Stimulated activated memory B cell treated with anti-CD40 and anti-IgM and Interleukin-4, amounts not matched to agents 10 μg/mL and 1 μg/mL and 100 μg/mL, for 72 hours (primary cell): ENCODE results near the gene VDR.
A peak's percentile ranks its signal among the peaks of the same experiment; 100 is the strongest.

Source experiments
- ATAC-seq: fragments of 150-1000 bp; cut with Tn5 transposase; 2 replicates; pipeline ENCODE4 v1.10.0; 2021
- H3K27ac Mint-ChIP-seq: one replicate; pipeline ENCODE4 v1.8.0; 2022; ENCODE audit warnings: mild to moderate bottlenecking, mixed read lengths
- H3K27me3 Mint-ChIP-seq: one replicate; pipeline ENCODE4 v1.8.0; 2022; ENCODE audit warnings: mixed read lengths
- H3K36me3 Mint-ChIP-seq: one replicate; pipeline ENCODE4 v1.8.0; 2022; ENCODE audit warnings: mixed read lengths
- H3K4me1 Mint-ChIP-seq: one replicate; pipeline ENCODE4 v1.8.0; 2022; ENCODE audit warnings: mixed read lengths
- H3K4me3 Mint-ChIP-seq: one replicate; pipeline ENCODE4 v1.8.0; 2022; ENCODE audit warnings: mild to moderate bottlenecking, moderate library complexity, mixed read lengths
- H3K9me3 Mint-ChIP-seq: one replicate; pipeline ENCODE4 v1.8.0; 2022; ENCODE audit warnings: mixed read lengths

The VDR gene

GRCh38 chr12:47904713-47905709 is at the start of gene VDR:
TSS of gene VDR (minus strand) at chr12:47904994. CDS start at chr12:47879113, 25,881 bp downstream.
- ATAC-seq, result peak; percentile 86
- Mint-ChIP-seq H3K4me1 (peaks cover 40% of the 10 kb centered on the region), H3K36me3 (peaks cover 7% of the 10 kb centered on the region), H3K4me3 (peak within 1 kb of the TSS; percentile 77), H3K27ac (peak within 1 kb of the TSS; percentile 16), H3K9me3 (no peaks in the 10 kb centered on the region), H3K27me3 (peaks cover 16% of the 10 kb centered on the region)

DNA sequence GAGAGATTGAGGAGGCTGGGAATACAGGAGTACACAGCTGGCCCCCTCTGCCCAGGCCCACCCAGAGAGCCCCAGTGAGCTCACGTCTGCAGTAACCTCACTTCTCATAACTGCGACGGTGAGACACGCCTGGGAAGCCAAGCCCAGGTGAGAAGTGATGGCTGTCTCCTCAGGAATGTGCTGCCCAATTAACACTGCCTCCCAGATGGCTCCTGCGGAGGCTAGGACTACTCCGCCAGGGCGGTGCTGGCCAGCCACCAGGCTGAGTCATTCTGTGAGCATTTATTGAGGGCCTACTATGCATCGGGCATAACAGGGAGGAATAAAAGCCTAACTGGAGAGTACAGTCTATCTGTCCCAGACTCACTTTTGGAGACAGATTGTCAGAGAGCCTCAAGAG is 49.3 kb upstream of the VDR start:
- H3K4me1 Mint-ChIP-seq, result no peaks in the 10 kb centered on the region
- H3K4me3 Mint-ChIP-seq, result no peak overlapping the region
- no peaks in the 10 kb centered on the region for H3K36me3 Mint-ChIP-seq
- peaks cover 27% of the 10 kb centered on the region for H3K27me3 Mint-ChIP-seq
- H3K9me3 Mint-ChIP-seq, result no peaks in the 10 kb centered on the region
- no peak overlapping the region for H3K27ac Mint-ChIP-seq
- no peak for ATAC-seq

DNA sequence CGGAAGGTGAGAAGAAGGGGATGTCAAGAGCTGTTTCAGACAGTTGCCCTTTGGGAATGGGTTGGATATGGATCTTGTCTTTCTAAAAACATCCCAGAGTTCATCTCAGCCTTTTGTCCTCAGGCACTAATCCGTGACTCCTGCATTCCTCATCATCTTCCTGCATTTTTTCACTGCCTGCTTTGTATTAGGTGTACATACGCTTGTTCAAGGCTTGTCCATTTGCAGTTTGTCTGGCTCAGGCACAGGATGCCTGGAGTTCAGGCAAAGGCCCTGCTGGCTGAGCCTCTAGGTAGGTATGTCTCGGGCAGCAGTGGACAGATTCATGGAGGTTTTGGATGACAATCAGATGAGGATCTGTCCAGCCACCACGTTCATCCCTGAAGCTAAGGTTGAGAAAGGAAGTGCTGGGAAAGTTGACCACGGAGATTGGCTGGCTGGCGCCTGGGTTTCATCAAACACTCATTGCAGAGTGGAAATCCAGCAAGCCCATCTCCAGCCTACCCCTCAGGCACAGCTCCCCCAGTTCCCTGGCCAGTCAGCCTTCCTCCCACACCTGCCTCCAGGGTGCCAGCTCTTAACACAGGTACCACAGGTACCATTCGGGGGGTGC is 46.2 kb upstream of the VDR start:
- Mint-ChIP-seq H3K4me1 (peaks cover 5% of the 10 kb centered on the region), H3K27me3 (peaks cover 29% of the 10 kb centered on the region), H3K4me3 (no peak overlapping the region), H3K36me3 (no peaks in the 10 kb centered on the region), H3K9me3 (no peaks in the 10 kb centered on the region), H3K27ac (no peak overlapping the region)
- ATAC-seq, result no peak

GRCh38 chr12:47949441-47950341 is 44.9 kb upstream of the VDR start:
- no peaks in the 10 kb centered on the region for H3K9me3 Mint-ChIP-seq
- ATAC-seq, result peak; percentile 57
- H3K27me3 Mint-ChIP-seq, result peaks cover 31% of the 10 kb centered on the region
- H3K27ac Mint-ChIP-seq, result no peak overlapping the region
- no peaks in the 10 kb centered on the region for H3K36me3 Mint-ChIP-seq
- no peak overlapping the region for H3K4me3 Mint-ChIP-seq
- peaks cover 5% of the 10 kb centered on the region for H3K4me1 Mint-ChIP-seq

DNA sequence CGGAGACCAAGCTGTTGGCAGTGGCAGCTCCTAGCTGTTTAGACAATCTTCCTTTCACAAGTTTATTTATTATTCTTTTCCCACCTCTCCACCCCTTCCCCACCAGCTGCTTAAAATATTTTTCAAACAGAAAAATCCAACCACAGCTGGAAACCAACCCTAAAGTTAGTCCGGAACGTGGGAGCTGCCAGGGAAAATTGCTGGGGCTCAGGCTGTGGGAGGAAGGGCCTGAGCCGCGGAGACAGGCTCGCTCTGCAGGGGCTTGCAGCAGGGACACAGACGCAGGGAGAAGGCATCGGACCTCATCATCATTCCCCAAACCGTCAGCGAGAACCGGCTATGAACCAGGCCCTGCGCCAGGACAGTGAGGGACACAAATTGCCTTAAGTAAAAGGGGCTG is 42.5 kb upstream of the VDR start:
- no peaks in the 10 kb centered on the region for H3K36me3 Mint-ChIP-seq
- peaks cover 12% of the 10 kb centered on the region for H3K4me1 Mint-ChIP-seq
- no peak overlapping the region for H3K4me3 Mint-ChIP-seq
- H3K9me3 Mint-ChIP-seq, result no peaks in the 10 kb centered on the region
- no peak overlapping the region for H3K27ac Mint-ChIP-seq
- peaks cover 51% of the 10 kb centered on the region for H3K27me3 Mint-ChIP-seq
- ATAC-seq, result no peak

DNA sequence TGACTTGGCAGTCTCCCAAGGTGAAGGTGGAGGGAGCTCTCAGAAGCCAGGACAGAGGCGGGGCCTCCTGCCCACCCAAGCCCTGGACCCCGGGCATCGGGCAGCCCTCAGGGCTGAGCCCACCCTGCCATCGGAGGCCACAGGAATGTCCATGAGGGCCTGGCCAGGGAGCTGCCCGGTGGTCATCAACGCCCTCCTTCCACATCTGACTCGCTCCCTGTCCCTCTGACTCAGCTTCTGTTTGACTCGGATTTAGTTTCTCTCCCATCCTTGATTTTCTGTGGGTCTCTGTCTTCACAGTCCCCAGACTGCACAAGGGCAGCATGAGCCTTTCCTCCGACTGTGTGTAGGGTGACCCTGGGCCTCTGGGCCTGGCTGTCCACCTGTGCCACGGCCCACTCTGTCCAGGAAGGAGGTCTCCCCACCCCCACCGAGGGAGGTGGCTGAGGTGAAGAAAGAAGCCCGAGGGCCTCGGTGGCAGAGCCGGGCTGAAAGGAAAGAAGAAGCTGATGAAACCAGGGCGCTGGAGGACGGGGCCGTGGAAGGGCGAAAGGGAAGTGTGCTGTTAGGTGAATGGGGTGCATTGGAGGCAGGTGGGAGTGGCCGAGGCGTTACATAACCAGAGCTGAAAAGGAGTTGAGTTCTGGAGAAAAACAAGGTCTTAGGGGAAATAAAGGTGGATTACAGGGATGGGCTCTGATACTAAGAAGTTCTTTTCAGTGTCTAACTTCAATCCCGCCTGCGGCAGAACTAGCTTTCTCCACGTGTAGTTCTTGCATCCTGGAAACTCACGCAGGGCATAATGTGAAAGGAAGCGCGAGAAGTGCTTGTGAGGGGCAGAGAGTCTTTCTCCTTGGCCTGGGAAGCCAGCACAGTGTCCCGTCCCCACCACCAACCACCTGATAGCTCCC is 41.9 kb upstream of the VDR start:
- H3K27ac Mint-ChIP-seq, result no peak overlapping the region
- H3K4me1 Mint-ChIP-seq, result peaks cover 14% of the 10 kb centered on the region
- H3K4me3 Mint-ChIP-seq, result no peak overlapping the region
- no peaks in the 10 kb centered on the region for H3K9me3 Mint-ChIP-seq
- no peak for ATAC-seq
- peaks cover 57% of the 10 kb centered on the region for H3K27me3 Mint-ChIP-seq
- no peaks in the 10 kb centered on the region for H3K36me3 Mint-ChIP-seq

- Mint-ChIP-seq H3K4me3 (no peak overlapping the region), H3K27ac (no peak overlapping the region), H3K36me3 (no peaks in the 10 kb centered on the region), H3K9me3 (no peaks in the 10 kb centered on the region), H3K27me3 (peaks cover 67% of the 10 kb centered on the region), H3K4me1 (peaks cover 20% of the 10 kb centered on the region)
- no peak for ATAC-seq
Measured at GRCh38 chr12:47945341-47945728, 40.5 kb upstream of the VDR start.

DNA sequence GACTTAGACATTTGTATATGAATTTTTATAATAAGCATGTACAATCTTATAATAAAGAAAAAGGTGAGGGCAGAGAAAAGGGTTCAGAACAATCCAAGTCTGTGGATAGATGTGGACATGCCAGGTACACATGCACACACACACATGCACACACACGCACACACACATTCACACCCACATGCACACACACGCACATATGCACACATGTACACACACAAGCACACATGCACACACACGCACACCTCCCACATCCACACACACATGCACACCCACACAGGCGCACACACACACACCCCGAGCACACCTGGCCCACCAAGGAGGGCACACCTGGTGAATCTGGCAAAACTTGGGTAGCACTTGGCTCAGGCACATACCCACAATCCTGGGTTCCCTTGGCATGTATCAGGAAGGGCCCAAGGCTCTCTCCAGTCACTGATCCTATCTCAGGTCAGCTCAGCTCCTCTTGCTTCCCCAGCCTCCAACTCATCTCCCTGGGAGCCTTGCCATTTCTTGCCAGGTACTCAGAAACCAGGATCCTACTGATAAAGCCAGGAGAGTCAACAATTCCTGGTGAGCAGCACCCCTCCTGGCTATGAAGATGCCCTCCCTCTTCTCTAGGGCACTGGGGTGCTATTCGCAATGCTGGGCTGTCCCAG is 40.0 kb upstream of the VDR start:
- no peaks in the 10 kb centered on the region for H3K9me3 Mint-ChIP-seq
- H3K27ac Mint-ChIP-seq, result no peak overlapping the region
- ATAC-seq, result no peak
- no peaks in the 10 kb centered on the region for H3K36me3 Mint-ChIP-seq
- peaks cover 20% of the 10 kb centered on the region for H3K4me1 Mint-ChIP-seq
- H3K4me3 Mint-ChIP-seq, result no peak overlapping the region
- H3K27me3 Mint-ChIP-seq, result peaks cover 67% of the 10 kb centered on the region

GRCh38 chr12:47943623-47944340 is 39.0 kb upstream of the VDR start:
- no peak overlapping the region for H3K4me3 Mint-ChIP-seq
- peaks cover 68% of the 10 kb centered on the region for H3K27me3 Mint-ChIP-seq
- H3K36me3 Mint-ChIP-seq, result no peaks in the 10 kb centered on the region
- no peaks in the 10 kb centered on the region for H3K9me3 Mint-ChIP-seq
- no peak for ATAC-seq
- H3K27ac Mint-ChIP-seq, result no peak overlapping the region
- H3K4me1 Mint-ChIP-seq, result peaks cover 20% of the 10 kb centered on the region

DNA sequence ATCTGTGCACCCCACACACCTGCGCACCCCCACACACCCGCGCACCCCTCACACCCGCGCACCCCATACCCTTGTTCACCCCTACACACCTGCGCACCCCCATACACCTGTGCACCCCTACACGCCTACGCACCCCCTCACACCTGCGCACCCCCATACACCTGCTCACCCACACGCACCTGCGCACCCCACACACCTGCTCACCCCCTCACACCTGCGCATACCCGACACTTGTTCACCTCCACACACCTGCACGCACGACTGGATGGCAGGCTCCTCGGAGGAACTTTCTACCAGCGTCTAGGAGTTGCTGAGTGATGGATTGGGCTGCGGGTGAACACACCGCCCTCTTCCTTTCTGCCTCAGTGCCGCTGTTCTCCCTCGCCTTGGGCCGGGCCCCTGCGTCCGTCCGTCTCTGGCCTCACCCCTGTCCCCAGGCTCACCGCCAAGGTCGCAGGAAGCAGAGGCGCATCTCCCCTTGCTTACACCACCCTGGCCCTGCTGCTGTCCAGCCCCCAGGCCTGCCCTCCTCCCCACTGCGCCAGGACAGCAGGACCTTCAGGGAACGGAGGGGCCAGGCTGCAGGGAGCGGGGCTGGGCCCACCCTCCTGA is 37.9 kb upstream of the VDR start:
- peak; percentile 55 for ATAC-seq
- H3K27me3 Mint-ChIP-seq, result peaks cover 68% of the 10 kb centered on the region
- no peak overlapping the region for H3K27ac Mint-ChIP-seq
- H3K36me3 Mint-ChIP-seq, result no peaks in the 10 kb centered on the region
- H3K4me1 Mint-ChIP-seq, result peaks cover 20% of the 10 kb centered on the region
- H3K9me3 Mint-ChIP-seq, result no peaks in the 10 kb centered on the region
- H3K4me3 Mint-ChIP-seq, result no peak overlapping the region

DNA sequence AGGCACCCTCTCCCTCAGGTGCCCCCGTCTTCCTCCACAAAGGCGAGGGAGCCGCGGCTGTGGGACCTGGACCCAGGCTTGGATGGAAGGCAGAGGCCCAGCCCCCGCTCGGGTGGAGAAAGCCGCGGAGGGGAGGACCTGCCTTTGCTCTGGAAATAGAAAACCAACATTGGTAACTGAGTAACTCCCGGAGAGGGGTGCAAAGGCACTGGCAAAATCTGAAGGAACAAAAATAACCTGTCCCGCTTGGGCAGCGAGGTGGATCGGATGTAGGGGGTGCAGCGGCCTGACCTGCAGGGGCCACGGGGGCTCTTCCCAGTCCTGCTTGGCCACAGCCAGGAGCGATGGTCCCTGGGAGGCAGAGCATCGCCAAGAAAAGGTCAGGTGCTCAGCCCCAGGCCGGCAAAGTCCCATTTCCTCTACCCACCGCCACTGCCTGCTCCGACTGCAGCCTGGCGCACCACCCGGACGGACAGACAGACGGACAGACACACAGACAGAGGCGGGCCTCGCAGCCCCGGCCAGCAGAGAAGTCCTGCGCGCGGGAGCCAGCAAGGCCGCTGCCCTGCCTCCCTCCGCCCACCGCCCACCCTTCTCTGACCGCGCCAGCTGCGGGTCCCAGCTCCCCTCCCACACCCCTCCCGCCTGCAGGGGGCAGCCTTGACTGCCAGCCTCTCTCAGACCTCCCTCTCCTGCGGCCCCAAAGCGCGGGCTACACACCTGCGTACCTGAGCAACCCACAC is 37.2 kb upstream of the VDR start:
- ATAC-seq, result peak; percentile 40
- H3K4me1 Mint-ChIP-seq, result peaks cover 20% of the 10 kb centered on the region
- peaks cover 67% of the 10 kb centered on the region for H3K27me3 Mint-ChIP-seq

DNA sequence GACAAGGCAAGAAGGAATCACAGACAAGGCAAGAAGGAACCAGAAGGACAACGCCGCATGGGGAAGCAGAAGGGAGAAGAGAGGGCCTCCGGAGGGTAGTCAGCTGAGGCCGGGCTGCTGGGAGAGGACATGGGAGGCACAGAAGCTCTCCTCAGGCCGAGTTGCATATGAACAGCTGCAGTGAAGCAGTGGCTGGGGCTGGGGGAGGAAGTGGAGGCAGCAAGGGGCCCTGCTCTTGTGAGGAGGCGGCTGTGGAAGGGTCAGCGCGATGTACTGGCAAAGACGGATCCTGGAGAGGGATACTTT is 36.6 kb upstream of the VDR start:
- Mint-ChIP-seq H3K27ac (no peak overlapping the region), H3K27me3 (peaks cover 61% of the 10 kb centered on the region), H3K4me1 (peaks cover 15% of the 10 kb centered on the region), H3K4me3 (no peak overlapping the region), H3K36me3 (no peaks in the 10 kb centered on the region), H3K9me3 (no peaks in the 10 kb centered on the region)
- ATAC-seq, result no peak

More for the DNA sequence above, 37.2 kb upstream of the VDR start:
- H3K27ac Mint-ChIP-seq, result no peak overlapping the region
- H3K4me3 Mint-ChIP-seq, result no peak overlapping the region
- no peaks in the 10 kb centered on the region for H3K9me3 Mint-ChIP-seq
- no peaks in the 10 kb centered on the region for H3K36me3 Mint-ChIP-seq
